HepG2 (cell line): ENCODE results near the gene STAT5A. TPM values are rescaled to one million over a fixed set of nuclear protein-coding genes. Genes with fewer than 3 reads are reported as not detected.

Source experiments
- BORCS8-MEF2B ChIP-seq: sonication (generic); formaldehyde crosslinking; IDR thresholded peaks from 2 replicates; pipeline ENCODE4 v1.8.0; 2022; ENCODE audit warnings: mild to moderate bottlenecking, missing genetic modification reagents
- BRF2 ChIP-seq: sonication (generic); formaldehyde crosslinking; IDR thresholded peaks from 2 replicates; pipeline ENCODE4 v1.8.1; 2022; ENCODE audit warnings: mild to moderate bottlenecking, missing genetic modification reagents
- CSRNP2 ChIP-seq: sonication (generic); formaldehyde crosslinking; conservative IDR thresholded peaks from 2 replicates; pipeline ENCODE4 v1.8.0; 2022; ENCODE audit warnings: low read depth, missing genetic modification reagents
- KLF11 ChIP-seq: IDR thresholded peaks from 2 replicates; pipeline ENCODE4 v1.6.1; 2016; ENCODE audit warnings: missing compliant biosample characterization
- PCBP1 ChIP-seq: fragments of 200-400 bp; formaldehyde crosslinking; IDR thresholded peaks from 2 replicates; pipeline ENCODE4 v1.6.1; 2017; ENCODE audit warnings: mild to moderate bottlenecking, low read depth, low read length, borderline replicate concordance
- PRDM15 ChIP-seq: sonication (generic); formaldehyde crosslinking; IDR thresholded peaks from 2 replicates; pipeline ENCODE4 v1.4.0; 2020; ENCODE audit warnings: missing genetic modification reagents
- RBAK ChIP-seq: sonication (generic); formaldehyde crosslinking; IDR thresholded peaks from 2 replicates; pipeline ENCODE4 v1.5.1; 2020; ENCODE audit warnings: mild to moderate bottlenecking, missing genetic modification reagents
- ZC3H13 ChIP-seq: sonication (generic); formaldehyde crosslinking; IDR thresholded peaks from 2 replicates; pipeline ENCODE4 v1.8.1; 2023; ENCODE audit warnings: mild to moderate bottlenecking, missing genetic modification reagents, moderate library complexity
- ZNF574 ChIP-seq: sonication (generic); formaldehyde crosslinking; IDR thresholded peaks from 2 replicates; pipeline ENCODE4 v1.4.0; 2020; ENCODE audit warnings: missing genetic modification reagents
- ZNF639 ChIP-seq: conservative IDR thresholded peaks from 2 replicates; pipeline ENCODE4 v1.6.1; 2018; ENCODE audit warnings: missing genetic modification reagents
- ZNF687 ChIP-seq: sonication (generic); formaldehyde crosslinking; IDR thresholded peaks from 2 replicates; pipeline ENCODE4 v1.5.1; 2020; ENCODE audit warnings: mild to moderate bottlenecking, missing genetic modification reagents, moderate library complexity
- polyA plus RNA-seq, 8 experiments: library from polyadenylated mRNA; depleted of rRNA in 3 of 8; stranded (reverse) in 7 of 8; unstranded in 1 of 8; fragments of >200 nt; fragmentation: Illumina TruSeq in 4 of 8; extraction: Trizol in 4 of 8; gene quantifications; 2 replicates each; pipeline versions ENCODE4 v1.2.1 to v1.2.3, GENCODE V29; 2011 to 2016; ENCODE audit warnings: low read depth in 4 of 8, missing spikeins in 1 of 8, mixed read lengths in 1 of 8; ENCODE audit not compliant: insufficient read depth in 1 of 8
- total RNA-seq, 5 experiments: library from RNA; depleted of rRNA; stranded (reverse); fragments of >200 nt; fragmentation: Illumina TruSeq; extraction: Trizol; gene quantifications; 2 replicates each; pipeline ENCODE4 v1.2.3, GENCODE V29; 2016; ENCODE audit warnings: low read depth in 1 of 5

STAT5A gene
- total and polyA plus RNA-seq, 2 of the 13 experiments (the other 11 are each of a cell fraction or from before 2014, with no cell fraction given), result 1.4 to 4.1 TPM

GRCh38 chr17:42312285-42313130, 24.2 kb downstream of the STAT5A start (continued):
- no peak for TF ChIP-seq CSRNP2 (CRISPR knock-in tag)
- TF ChIP-seq ZNF687 (CRISPR knock-in tag), result peak; percentile 91
- TF ChIP-seq RBAK (CRISPR knock-in tag), result no peak
- TF ChIP-seq BRF2 (CRISPR knock-in tag), result no peak
- TF ChIP-seq PRDM15 (CRISPR knock-in tag), result no peak
- TF ChIP-seq BORCS8-MEF2B (CRISPR knock-in tag), result peak; percentile 87; the same call in 1 of the 2 replicates
- TF ChIP-seq KLF11, result no peak
- TF ChIP-seq ZC3H13 (CRISPR knock-in tag), result peak; percentile 68; the same call in 1 of the 2 replicates
- peak; percentile 64 for TF ChIP-seq ZNF574
- TF ChIP-seq ZNF639 (CRISPR knock-in tag), result no peak
- 0 out of 2 replicates have a peak, but pooled peaks have one; percentile 45 for TF ChIP-seq PCBP1
